ENCODE data around the gene CNOT10.
"Not testable (repeated sequence)": the region's sequence is repeated elsewhere in the genome, so short reads cannot be mapped to it uniquely, and the experiment has no call there.

The CNOT10 gene

GRCh38 chr3:32708672-32709283 is 23.8 kb downstream of the CNOT10 start:
- no peak overlapping the region for H3K27ac Mint-ChIP-seq
- H3K9me3 Mint-ChIP-seq = no peaks in the 10 kb centered on the region
- peaks cover 27% of the 10 kb centered on the region for H3K4me1 Mint-ChIP-seq (ENCODE audit: low read depth)
- H3K27me3 Mint-ChIP-seq (ENCODE audit: low read depth) = no peaks in the 10 kb centered on the region
- peaks cover 23% of the 10 kb centered on the region for H3K36me3 Mint-ChIP-seq (ENCODE audit: low read depth)
- H3K4me3 Mint-ChIP-seq = no peak overlapping the region

GRCh38 chr3:32709346-32709745 is 24.4 kb downstream of the CNOT10 start:
- Mint-ChIP-seq H3K36me3 (ENCODE audit: low read depth) (peaks cover 26% of the 10 kb centered on the region), H3K27me3 (ENCODE audit: low read depth) (no peaks in the 10 kb centered on the region), H3K4me1 (ENCODE audit: low read depth) (peaks cover 27% of the 10 kb centered on the region), H3K4me3 (no peak overlapping the region), H3K27ac (no peak overlapping the region), H3K9me3 (no peaks in the 10 kb centered on the region)

- Mint-ChIP-seq H3K27me3 (ENCODE audit: low read depth) (no peaks in the 10 kb centered on the region), H3K27ac (no peak overlapping the region), H3K9me3 (no peaks in the 10 kb centered on the region)
Observed at GRCh38 chr3:32712506-32713055, 27.6 kb downstream of the CNOT10 start.

GRCh38 chr3:32713181-32713580 is 28.2 kb downstream of the CNOT10 start:
- H3K27me3 Mint-ChIP-seq (ENCODE audit: low read depth) = no peaks in the 10 kb centered on the region
- peaks cover 15% of the 10 kb centered on the region for H3K4me1 Mint-ChIP-seq (ENCODE audit: low read depth)
- peaks cover 31% of the 10 kb centered on the region for H3K36me3 Mint-ChIP-seq (ENCODE audit: low read depth)
- no peaks in the 10 kb centered on the region for H3K9me3 Mint-ChIP-seq
- H3K27ac Mint-ChIP-seq = no peak overlapping the region
- H3K4me3 Mint-ChIP-seq = no peak overlapping the region

More at GRCh38 chr3:32712506-32713055, 27.6 kb downstream of the CNOT10 start:
- Mint-ChIP-seq H3K4me3 (no peak overlapping the region), H3K36me3 (ENCODE audit: low read depth) (peaks cover 30% of the 10 kb centered on the region), H3K4me1 (ENCODE audit: low read depth) (peaks cover 16% of the 10 kb centered on the region)

- no peak overlapping the region for H3K4me3 Mint-ChIP-seq
- no peaks in the 10 kb centered on the region for H3K9me3 Mint-ChIP-seq
- no peaks in the 10 kb centered on the region for H3K27me3 Mint-ChIP-seq (ENCODE audit: low read depth)
- H3K36me3 Mint-ChIP-seq (ENCODE audit: low read depth) = peaks cover 11% of the 10 kb centered on the region
- H3K27ac Mint-ChIP-seq = no peak overlapping the region
- no peaks in the 10 kb centered on the region for H3K4me1 Mint-ChIP-seq (ENCODE audit: low read depth)
Observed at GRCh38 chr3:32719335-32719734, 34.3 kb downstream of the CNOT10 start.

GRCh38 chr3:32719931-32720330 is 34.9 kb downstream of the CNOT10 start:
- no peaks in the 10 kb centered on the region for H3K27me3 Mint-ChIP-seq (ENCODE audit: low read depth)
- no peaks in the 10 kb centered on the region for H3K9me3 Mint-ChIP-seq
- no peaks in the 10 kb centered on the region for H3K4me1 Mint-ChIP-seq (ENCODE audit: low read depth)
- no peak overlapping the region for H3K27ac Mint-ChIP-seq
- peaks cover 11% of the 10 kb centered on the region for H3K36me3 Mint-ChIP-seq (ENCODE audit: low read depth)
- H3K4me3 Mint-ChIP-seq = no peak overlapping the region

GRCh38 chr3:32725721-32726120 is 40.7 kb downstream of the CNOT10 start:
- Mint-ChIP-seq H3K9me3 (no peaks in the 10 kb centered on the region), H3K36me3 (ENCODE audit: low read depth) (peaks cover 20% of the 10 kb centered on the region), H3K4me3 (no peak overlapping the region), H3K27me3 (ENCODE audit: low read depth) (no peaks in the 10 kb centered on the region), H3K27ac (no peak overlapping the region), H3K4me1 (ENCODE audit: low read depth) (peaks cover 2% of the 10 kb centered on the region)

GRCh38 chr3:32733631-32734229 is 48.7 kb downstream of the CNOT10 start:
- Mint-ChIP-seq H3K27me3 (ENCODE audit: low read depth) (no peaks in the 10 kb centered on the region), H3K4me3 (no peak overlapping the region), H3K9me3 (no peaks in the 10 kb centered on the region), H3K27ac (no peak overlapping the region), H3K4me1 (ENCODE audit: low read depth) (peaks cover 2% of the 10 kb centered on the region), H3K36me3 (ENCODE audit: low read depth) (peaks cover 8% of the 10 kb centered on the region)

- peaks cover 9% of the 10 kb centered on the region for H3K36me3 Mint-ChIP-seq (ENCODE audit: low read depth)
- no peaks in the 10 kb centered on the region for H3K9me3 Mint-ChIP-seq
- no peak overlapping the region for H3K27ac Mint-ChIP-seq
- no peak overlapping the region for H3K4me3 Mint-ChIP-seq
- no peaks in the 10 kb centered on the region for H3K4me1 Mint-ChIP-seq (ENCODE audit: low read depth)
- no peaks in the 10 kb centered on the region for H3K27me3 Mint-ChIP-seq (ENCODE audit: low read depth)
Observed at GRCh38 chr3:32734756-32735155, 49.8 kb downstream of the CNOT10 start.

- not testable (repeated sequence) for H3K4me3 Mint-ChIP-seq; H3K27ac Mint-ChIP-seq; H3K9me3 Mint-ChIP-seq; H3K4me1 Mint-ChIP-seq (ENCODE audit: low read depth); H3K27me3 Mint-ChIP-seq (ENCODE audit: low read depth)
- peaks cover 11% of the 10 kb centered on the region for H3K36me3 Mint-ChIP-seq (ENCODE audit: low read depth)
Observed at GRCh38 chr3:32743470-32743869, 58.5 kb downstream of the CNOT10 start.

- Mint-ChIP-seq H3K9me3 (no peaks in the 10 kb centered on the region), H3K27ac (no peak overlapping the region), H3K4me3 (no peak overlapping the region), H3K4me1 (ENCODE audit: low read depth) (no peaks in the 10 kb centered on the region), H3K36me3 (ENCODE audit: low read depth) (peaks cover 11% of the 10 kb centered on the region), H3K27me3 (ENCODE audit: low read depth) (no peaks in the 10 kb centered on the region)
Observed at GRCh38 chr3:32743934-32744333, 58.9 kb downstream of the CNOT10 start.

GRCh38 chr3:32751377-32751776 is 66.4 kb downstream of the CNOT10 start:
- Mint-ChIP-seq H3K36me3 (ENCODE audit: low read depth) (peaks cover 8% of the 10 kb centered on the region), H3K27ac (no peak overlapping the region), H3K4me1 (ENCODE audit: low read depth) (no peaks in the 10 kb centered on the region), H3K27me3 (ENCODE audit: low read depth) (no peaks in the 10 kb centered on the region), H3K9me3 (no peaks in the 10 kb centered on the region), H3K4me3 (no peak overlapping the region)

GRCh38 chr3:32755761-32756160 is 70.8 kb downstream of the CNOT10 start:
- Mint-ChIP-seq H3K27me3 (ENCODE audit: low read depth) (no peaks in the 10 kb centered on the region), H3K4me3 (no peak overlapping the region), H3K4me1 (ENCODE audit: low read depth) (peaks cover 12% of the 10 kb centered on the region), H3K9me3 (no peaks in the 10 kb centered on the region), H3K36me3 (ENCODE audit: low read depth) (peaks cover 11% of the 10 kb centered on the region), H3K27ac (no peak overlapping the region)

GRCh38 chr3:32757618-32758374 is 72.8 kb downstream of the CNOT10 start:
- Mint-ChIP-seq H3K9me3 (no peaks in the 10 kb centered on the region), H3K4me1 (ENCODE audit: low read depth) (peaks cover 12% of the 10 kb centered on the region), H3K27me3 (ENCODE audit: low read depth) (no peaks in the 10 kb centered on the region), H3K27ac (no peak overlapping the region), H3K4me3 (no peak overlapping the region), H3K36me3 (ENCODE audit: low read depth) (peaks cover 10% of the 10 kb centered on the region)

- no peaks in the 10 kb centered on the region for H3K9me3 Mint-ChIP-seq
- H3K4me3 Mint-ChIP-seq = no peak overlapping the region
- peaks cover 12% of the 10 kb centered on the region for H3K4me1 Mint-ChIP-seq (ENCODE audit: low read depth)
- no peaks in the 10 kb centered on the region for H3K27me3 Mint-ChIP-seq (ENCODE audit: low read depth)
- H3K27ac Mint-ChIP-seq = no peak overlapping the region
- peaks cover 8% of the 10 kb centered on the region for H3K36me3 Mint-ChIP-seq (ENCODE audit: low read depth)
Observed at GRCh38 chr3:32758375-32758753, 73.4 kb downstream of the CNOT10 start.
